Brain microvascular endothelial cell (primary cell): ENCODE results near the gene CEP112.
"Not testable (repeated sequence)": the region's sequence is repeated elsewhere in the genome, so short reads cannot be mapped to it uniquely, and the experiment has no call there.

Experiments
- DNase-seq: peaks from one replicate; pipeline ENCODE4 v3.0.0-alpha.2; 2020
- H3K27ac ChIP-seq: fragments of 250-450 bp; sonication (Bioruptor Pico); 2 replicates; pipeline ENCODE4 v1.5.1; 2020; ENCODE audit warnings: mild to moderate bottlenecking, moderate library complexity
- H3K27me3 ChIP-seq: fragments of 250-450 bp; sonication (Bioruptor Pico); replicated peaks from 2 replicates; pipeline ENCODE4 v1.5.1; 2020; ENCODE audit warnings: mild to moderate bottlenecking
- H3K36me3 ChIP-seq: fragments of 250-450 bp; sonication (Bioruptor Pico); replicated peaks from 2 replicates; pipeline ENCODE4 v1.5.1; 2020; ENCODE audit warnings: mild to moderate bottlenecking
- H3K4me3 ChIP-seq: 2 replicates; pipeline ENCODE4 v1.5.1; 2011; ENCODE audit warnings: low read depth, mild to moderate bottlenecking, control low read depth, low read length, moderate library complexity
- in situ Hi-C: cut with HindIII; loops from 2 replicates; pipeline ENCODE4 v1.10.0; 2017; ENCODE audit warnings: low sequenced_read_pairs, low pct_ligation_motif_present
- TF ChIP-seq, protein P1 (sequence below): IDR thresholded peaks from 2 replicates; pipeline ENCODE4 v1.5.1; 2011; ENCODE audit warnings: low read depth, mild to moderate bottlenecking, moderate library complexity, low read length, control low read depth, inconsistent platforms; ENCODE audit errors: missing control alignments

Gene CEP112

GRCh38 chr17:65833214-65833613, 358.7 kb downstream of the CEP112 start:
- DNase-seq, result no peak
- no peaks in the 10 kb centered on the region for H3K36me3 ChIP-seq
- TF ChIP-seq, protein P1, sequence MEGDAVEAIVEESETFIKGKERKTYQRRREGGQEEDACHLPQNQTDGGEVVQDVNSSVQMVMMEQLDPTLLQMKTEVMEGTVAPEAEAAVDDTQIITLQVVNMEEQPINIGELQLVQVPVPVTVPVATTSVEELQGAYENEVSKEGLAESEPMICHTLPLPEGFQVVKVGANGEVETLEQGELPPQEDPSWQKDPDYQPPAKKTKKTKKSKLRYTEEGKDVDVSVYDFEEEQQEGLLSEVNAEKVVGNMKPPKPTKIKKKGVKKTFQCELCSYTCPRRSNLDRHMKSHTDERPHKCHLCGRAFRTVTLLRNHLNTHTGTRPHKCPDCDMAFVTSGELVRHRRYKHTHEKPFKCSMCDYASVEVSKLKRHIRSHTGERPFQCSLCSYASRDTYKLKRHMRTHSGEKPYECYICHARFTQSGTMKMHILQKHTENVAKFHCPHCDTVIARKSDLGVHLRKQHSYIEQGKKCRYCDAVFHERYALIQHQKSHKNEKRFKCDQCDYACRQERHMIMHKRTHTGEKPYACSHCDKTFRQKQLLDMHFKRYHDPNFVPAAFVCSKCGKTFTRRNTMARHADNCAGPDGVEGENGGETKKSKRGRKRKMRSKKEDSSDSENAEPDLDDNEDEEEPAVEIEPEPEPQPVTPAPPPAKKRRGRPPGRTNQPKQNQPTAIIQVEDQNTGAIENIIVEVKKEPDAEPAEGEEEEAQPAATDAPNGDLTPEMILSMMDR, result no peak
- in situ Hi-C loops, result no loop called here
- H3K27ac ChIP-seq, result no peak overlapping the region
- no peaks in the 10 kb centered on the region for H3K27me3 ChIP-seq
- H3K4me3 ChIP-seq, result no peak overlapping the region

DNA sequence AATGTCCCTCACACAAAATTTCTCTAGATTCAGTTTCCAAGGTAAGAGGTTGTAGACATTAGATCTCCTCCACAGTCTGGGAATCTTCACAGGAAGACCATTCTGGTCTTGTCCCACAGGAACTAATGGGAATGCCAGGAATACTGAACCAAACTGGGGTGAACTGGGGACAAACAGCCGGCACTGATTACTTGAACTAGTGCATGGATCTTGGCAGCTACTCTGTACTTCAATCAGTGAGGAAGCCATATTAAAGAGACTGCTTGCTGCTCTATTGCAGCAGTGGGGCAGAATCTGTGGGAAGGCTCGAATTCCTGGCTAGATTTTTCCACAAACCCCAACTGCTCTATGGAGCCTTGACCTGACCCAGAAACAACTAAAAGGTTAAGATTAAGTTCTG, 361.6 kb downstream of the CEP112 start:
- DNase-seq, result no peak
- no peak overlapping the region for H3K4me3 ChIP-seq
- TF ChIP-seq, protein P1, result no peak
- H3K36me3 ChIP-seq, result no peaks in the 10 kb centered on the region
- in situ Hi-C loops, result no loop called here
- H3K27me3 ChIP-seq, result no peaks in the 10 kb centered on the region
- no peak overlapping the region for H3K27ac ChIP-seq

DNA sequence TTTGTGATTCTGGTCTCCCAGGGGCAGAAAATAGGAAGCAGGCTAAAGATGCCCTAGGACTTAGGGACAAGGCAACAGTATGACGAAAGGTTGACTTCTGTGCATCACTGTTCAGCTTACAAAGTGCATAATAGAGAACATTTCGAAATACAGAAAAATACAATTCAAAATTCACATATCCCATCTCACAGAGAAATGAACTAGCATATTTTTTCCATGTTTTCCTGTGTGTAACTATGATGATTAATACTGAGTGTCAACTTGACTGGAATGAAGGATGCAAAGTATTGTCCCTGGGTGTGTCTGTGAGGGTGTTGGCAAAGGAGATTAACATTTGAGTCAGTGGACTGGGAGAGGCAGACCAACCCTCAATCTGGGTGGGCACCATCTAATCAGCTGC, 365.4 kb downstream of the CEP112 start:
- H3K27me3 ChIP-seq, DNase-seq: not testable (repeated sequence)

DNA sequence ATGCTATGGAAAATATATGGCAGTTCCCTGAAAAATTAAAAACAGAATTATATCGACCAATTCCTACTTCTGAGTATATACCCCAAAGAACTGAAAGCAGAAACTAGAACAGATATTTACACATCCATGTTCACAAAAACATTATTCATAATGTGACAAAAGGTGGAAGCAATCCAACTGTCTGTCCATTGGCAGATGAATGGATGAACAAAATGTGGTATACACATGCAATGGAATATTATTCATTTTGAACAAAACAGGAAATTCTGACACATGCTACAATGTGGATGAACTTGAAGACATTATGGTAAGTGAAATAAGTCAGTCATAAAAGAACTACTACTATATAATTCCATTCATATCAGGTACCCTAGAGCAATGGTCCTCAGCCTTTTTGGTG, 367.0 kb downstream of the CEP112 start:
- in situ Hi-C loops, result no loop called here
- Histone ChIP-seq H3K27me3 (no peaks in the 10 kb centered on the region), H3K4me3 (no peak overlapping the region), H3K27ac (no peak overlapping the region), H3K36me3 (no peaks in the 10 kb centered on the region)
- DNase-seq, result no peak
- TF ChIP-seq, protein P1, result no peak

More for the DNA sequence above, 365.4 kb downstream of the CEP112 start:
- H3K27ac ChIP-seq, H3K36me3 ChIP-seq, in situ Hi-C loops, H3K4me3 ChIP-seq: not testable (repeated sequence)

- Histone ChIP-seq H3K4me3 (no peak overlapping the region), H3K36me3 (no peaks in the 10 kb centered on the region), H3K27ac (no peak overlapping the region), H3K27me3 (no peaks in the 10 kb centered on the region)
- in situ Hi-C loops, result no loop called here
- TF ChIP-seq, protein P1, result no peak
- no peak for DNase-seq
These were observed 368.2 kb downstream of the CEP112 start for GRCh38 chr17:65823713-65824112.

- in situ Hi-C loops, result no loop called here
- H3K27ac ChIP-seq, result no peak overlapping the region
- no peaks in the 10 kb centered on the region for H3K36me3 ChIP-seq
- TF ChIP-seq, protein P1, result no peak
- no peak overlapping the region for H3K4me3 ChIP-seq
- DNase-seq, result no peak
- no peaks in the 10 kb centered on the region for H3K27me3 ChIP-seq
These were observed 371.1 kb downstream of the CEP112 start for GRCh38 chr17:65820811-65821210.
